K562 (cell line): ENCODE data around the gene TBL1X. TPM values are rescaled to one million over a fixed set of nuclear protein-coding genes. Genes with fewer than 3 reads are reported as not detected.

Experiments used
- ATAC-seq: fragments of 200-7000 bp; cut with Tn5 transposase; 3 replicates; pipeline ENCODE4 v1.9.1; 2020; ENCODE audit warnings: moderate library complexity
- BruUV-seq: library from RNA; stranded (reverse); fragments of 400-500 nt; replicated peaks from 2 replicates; lab custom pipeline; 2021; lab: Mats Ljungman, UMichigan
- CTCF ChIA-PET: fragments of 300-600 bp; formaldehyde crosslinking; extraction: SDS; loops from one replicate; lab custom pipeline; 2021; ENCODE audit warnings: low intra/inter-chr PET ratio; lab: Yijun Ruan, JAX
- POLR2A ChIA-PET: fragments of 300-600, 350-650 bp; sonication (Branson Sonifier 250); formaldehyde crosslinking; extraction: SDS; loops from one replicate; lab custom pipeline; 2021; ENCODE audit warnings: antibody characterized with exemption, inconsistent platforms; lab: Yijun Ruan, JAX
- DNase-seq, 4 experiments: peaks; one replicate each; pipeline versions ENCODE4 v3.0.0 to v3.0.0-alpha.2; 2011 to 2018; ENCODE audit warnings: low spot score in 3 of 4, mixed read lengths in 3 of 4; ENCODE audit errors: extremely low read depth in 1 of 4
- FAIRE-seq: peaks from 2 replicates; lab custom pipeline; 2011; peaks lifted over from hg19 to GRCh38; lab: Jason Lieb, UNC
- H2AFZ ChIP-seq: 2 replicates; pipeline ENCODE4 v1.6.0; 2011; ENCODE audit warnings: low read depth, low read length, control low read depth, inconsistent platforms
- H3K27ac ChIP-seq: fragments of 200-600 bp; 3 replicates; pipeline ENCODE4 v1.8.0; 2011; ENCODE audit warnings: low read depth, mild to moderate bottlenecking, control low read depth, inconsistent platforms, low read length, moderate library complexity, mixed read lengths; ENCODE audit errors: extremely low read depth
- H3K27me3 ChIP-seq, 2 experiments: fragments of 300-600 bp in 1 of 2; 2 replicates in 1 of 2; 3 replicates in 1 of 2; pipeline versions ENCODE4 v1.6.0 to v1.8.0; 2011; ENCODE audit warnings: inconsistent platforms in 2 of 2, low read length in 2 of 2, mild to moderate bottlenecking in 1 of 2, mixed read lengths in 1 of 2, moderate library complexity in 1 of 2; ENCODE audit not compliant: control insufficient read depth in 2 of 2, insufficient read depth in 2 of 2
- H3K36me3 ChIP-seq: fragments of 300-600 bp; 3 replicates; pipeline ENCODE4 v1.8.0; 2011; ENCODE audit warnings: mild to moderate bottlenecking, low read length, inconsistent platforms; ENCODE audit not compliant: control insufficient read depth, insufficient read depth
- H3K4me1 ChIP-seq, 2 experiments: fragments of 200-600 bp in 1 of 2; replicated peaks in 1 of 2; 2 replicates in 1 of 2; 3 replicates in 1 of 2; pipeline versions ENCODE4 v1.5.1 to v1.8.0; 2011; ENCODE audit warnings: inconsistent platforms in 2 of 2, low read length in 2 of 2, mild to moderate bottlenecking in 1 of 2, mixed read lengths in 1 of 2, moderate library complexity in 1 of 2; ENCODE audit not compliant: control insufficient read depth in 2 of 2, insufficient read depth in 2 of 2
- H3K4me2 ChIP-seq: 2 replicates; pipeline ENCODE4 v1.6.1; 2011; ENCODE audit warnings: low read length, control low read depth, inconsistent platforms, mixed read lengths; ENCODE audit not compliant: insufficient read depth
- H3K4me3 ChIP-seq: fragments of 200-600 bp; sonication (generic), shearing (Covaris generic); 2 replicates; pipeline ENCODE4 v1.5.1; 2016; ENCODE audit warnings: control low read depth, inconsistent platforms
- H3K79me2 ChIP-seq: fragments of 200-600 bp; 3 replicates; pipeline ENCODE4 v1.8.0; 2011; ENCODE audit warnings: low read length, inconsistent platforms; ENCODE audit not compliant: control insufficient read depth, insufficient read depth
- H3K9ac ChIP-seq, 2 experiments: 2 replicates each; pipeline versions ENCODE4 v1.6.0 to v1.6.1; 2011; ENCODE audit warnings: low read depth in 2 of 2, low read length in 2 of 2, control low read depth in 1 of 2, inconsistent platforms in 1 of 2, mild to moderate bottlenecking in 1 of 2, mixed read lengths in 1 of 2; ENCODE audit not compliant: insufficient read depth in 1 of 2
- H3K9me1 ChIP-seq: one replicate; pipeline ENCODE4 v1.6.0; 2011; ENCODE audit warnings: inconsistent platforms, mild to moderate bottlenecking, low read length, moderate library complexity; ENCODE audit not compliant: control insufficient read depth, insufficient read depth
- H3K9me3 ChIP-seq: replicated peaks from 2 replicates; pipeline ENCODE4 v1.5.1; 2011; ENCODE audit warnings: low read depth, low read length, inconsistent platforms; ENCODE audit not compliant: control insufficient read depth, insufficient read depth
- H4K20me1 ChIP-seq: replicated peaks from 2 replicates; pipeline ENCODE4 v1.6.1; 2011; ENCODE audit warnings: low read length, inconsistent platforms, mixed read lengths; ENCODE audit not compliant: control insufficient read depth, insufficient read depth
- BACH1 ChIP-seq: fragments of 200-800 bp; sonication (Bioruptor generic); IDR thresholded peaks from 2 replicates; pipeline ENCODE4 v1.6.1; 2016; ENCODE audit warnings: missing genetic modification characterization, missing compliant biosample characterization
- COPS2 ChIP-seq: fragments of 450-650 bp; conservative IDR thresholded peaks from 2 replicates; pipeline ENCODE4 v1.6.1; 2016; ENCODE audit warnings: mild to moderate bottlenecking, moderate library complexity
- CTCFL ChIP-seq: IDR thresholded peaks from 2 replicates; pipeline ENCODE4 v1.6.1; 2011; ENCODE audit warnings: borderline replicate concordance, low read depth, mild to moderate bottlenecking, moderate library complexity, low read length; ENCODE audit not compliant: insufficient read depth, poor library complexity, severe bottlenecking
- ELF2 ChIP-seq: fragments of 250-450 bp; sonication (Bioruptor Pico); IDR thresholded peaks from 2 replicates; pipeline ENCODE4 v1.5.0; 2021; ENCODE audit warnings: mild to moderate bottlenecking
- ID3 ChIP-seq, 2 experiments: fragments of 250-450 bp in 1 of 2; fragments of 450-650 bp in 1 of 2; sonication (Bioruptor Pico) in 1 of 2; IDR thresholded peaks; 2 replicates each; pipeline versions ENCODE4 v1.6.1 to v1.8.0; 2016 to 2021; ENCODE audit warnings: mild to moderate bottlenecking in 2 of 2, moderate library complexity in 2 of 2, missing compliant biosample characterization in 1 of 2, missing genetic modification characterization in 1 of 2
- MAFK ChIP-seq: IDR thresholded peaks from 2 replicates; pipeline ENCODE4 v1.6.1; 2011; ENCODE audit warnings: low read length, improper control_type of control experiment
- STAG1 ChIP-seq: sonication (generic); formaldehyde crosslinking; IDR thresholded peaks from 2 replicates; pipeline ENCODE4 v1.5.0; 2020; ENCODE audit warnings: missing genetic modification reagents, borderline replicate concordance
- WHSC1 ChIP-seq: IDR thresholded peaks from one replicate; pipeline ENCODE4 v1.6.1; 2012; ENCODE audit warnings: low read length, control low read depth, inconsistent platforms
- ZBTB33 ChIP-seq: sonication (generic); formaldehyde crosslinking; IDR thresholded peaks from 2 replicates; pipeline ENCODE4 v1.8.1; 2023; ENCODE audit warnings: mild to moderate bottlenecking, missing genetic modification reagents
- ZNF224 ChIP-seq: sonication (generic); formaldehyde crosslinking; IDR thresholded peaks from 2 replicates; pipeline ENCODE4 v1.8.0; 2022; ENCODE audit warnings: mild to moderate bottlenecking, missing genetic modification reagents
- ZNF408 ChIP-seq: fragments of 250-450 bp; sonication (Bioruptor Pico); IDR thresholded peaks from 2 replicates; pipeline ENCODE4 v1.4.0; 2020; ENCODE audit warnings: low read depth, mild to moderate bottlenecking, moderate library complexity
- ZNF444 ChIP-seq: fragments of 250-450 bp; sonication (Bioruptor Pico); IDR thresholded peaks from 2 replicates; pipeline ENCODE4 v1.4.0; 2020; ENCODE audit warnings: mild to moderate bottlenecking, moderate library complexity
- WGBS: fragments of 100-300 bp; shearing (Covaris generic); methylation state at CpG from one replicate; pipeline ENCODE4 v1.1.6; 2016; ENCODE audit warnings: low coverage, mixed read lengths; ENCODE audit not compliant: insufficient coverage; ENCODE audit errors: missing lambda C conversion rate; 5-methylcytosine and 5-hydroxymethylcytosine counted together
- in situ Hi-C: fragments of 300-500 bp; cut with MboI; formaldehyde crosslinking; loops from 4 replicates; pipeline ENCODE4 v1.15.0; 2018; ENCODE audit warnings: inconsistent platforms, mixed read lengths
- intact Hi-C: fragments of 100-400 bp; cut with micrococcal nuclease; formaldehyde crosslinking; loops from 2 replicates; pipeline ENCODE4 v1.14.2; 2022
- polyA plus RNA-seq, 8 experiments: library from polyadenylated mRNA; depleted of rRNA in 4 of 8; stranded (reverse) in 5 of 8; unstranded in 3 of 8; fragments of >200 nt; fragmentation: Nextera tagmentation in 2 of 8; fragmentation: Illumina TruSeq in 1 of 8; extraction: Ambion mirVana in 2 of 8; extraction: Trizol in 1 of 8; gene quantifications; 2 replicates each; pipeline versions ENCODE4 v1.2.1 to v1.2.3, GENCODE V29; 2011 to 2014; ENCODE audit warnings: inconsistent platforms in 1 of 8, missing spikeins in 1 of 8
- total RNA-seq, 7 experiments: library from RNA; depleted of rRNA in 6 of 7; stranded (reverse); fragments of >200 nt in 6 of 7; fragmentation: Illumina TruSeq in 2 of 7; extraction: Trizol in 2 of 7; gene quantifications; 2 replicates each; pipeline versions ENCODE4 v1.2.1 to v1.2.3, GENCODE V29; 2011 to 2021; ENCODE audit warnings: low replicate concordance in 1 of 7
- TF ChIP-seq, protein P1 (sequence below): fragments of 450-650 bp; formaldehyde crosslinking; IDR thresholded peaks from 2 replicates; pipeline ENCODE4 v1.4.0; 2020; ENCODE audit warnings: mild to moderate bottlenecking, moderate library complexity
- TF ChIP-seq, protein P2 (sequence below): sonication (generic); formaldehyde crosslinking; IDR thresholded peaks from 2 replicates; pipeline ENCODE4 v1.8.1; 2022; ENCODE audit warnings: missing genetic modification reagents

TBL1X gene
- total and polyA plus RNA-seq, 9 of the 15 experiments (the other 6 are each of a cell fraction or from before 2014, with no cell fraction given): 6.0 to 49.6 (median 19.7) TPM

- peaks cover 19% of the 10 kb centered on the region; the same call in 2 of the 3 replicates for H3K36me3 ChIP-seq
- CTCF ChIA-PET: no interaction called here
- no TSS peak for BruUV-seq
- TF ChIP-seq COPS2 (no peak), STAG1 (CRISPR knock-in tag) (no peak), ELF2 (no peak), ZNF408 (CRISPR knock-in tag) (no peak), ID3 (CRISPR knock-in tag; IDR thresholded peaks at IDR 0.05) (no peak), ID3 (tag; IDR thresholded peaks at IDR 0.05) (no peak), WHSC1 (no peak), MAFK (no peak), CTCFL (no peak), ZBTB33 (CRISPR knock-in tag) (no peak), ZNF444 (CRISPR knock-in tag) (no peak), BACH1 (tag) (no peak), ZNF224 (CRISPR knock-in tag) (no peak)
- TF ChIP-seq, protein P1, sequence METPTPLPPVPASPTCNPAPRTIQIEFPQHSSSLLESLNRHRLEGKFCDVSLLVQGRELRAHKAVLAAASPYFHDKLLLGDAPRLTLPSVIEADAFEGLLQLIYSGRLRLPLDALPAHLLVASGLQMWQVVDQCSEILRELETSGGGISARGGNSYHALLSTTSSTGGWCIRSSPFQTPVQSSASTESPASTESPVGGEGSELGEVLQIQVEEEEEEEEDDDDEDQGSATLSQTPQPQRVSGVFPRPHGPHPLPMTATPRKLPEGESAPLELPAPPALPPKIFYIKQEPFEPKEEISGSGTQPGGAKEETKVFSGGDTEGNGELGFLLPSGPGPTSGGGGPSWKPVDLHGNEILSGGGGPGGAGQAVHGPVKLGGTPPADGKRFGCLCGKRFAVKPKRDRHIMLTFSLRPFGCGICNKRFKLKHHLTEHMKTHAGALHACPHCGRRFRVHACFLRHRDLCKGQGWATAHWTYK (CRISPR knock-in tag): no peak
- TF ChIP-seq, protein P2, sequence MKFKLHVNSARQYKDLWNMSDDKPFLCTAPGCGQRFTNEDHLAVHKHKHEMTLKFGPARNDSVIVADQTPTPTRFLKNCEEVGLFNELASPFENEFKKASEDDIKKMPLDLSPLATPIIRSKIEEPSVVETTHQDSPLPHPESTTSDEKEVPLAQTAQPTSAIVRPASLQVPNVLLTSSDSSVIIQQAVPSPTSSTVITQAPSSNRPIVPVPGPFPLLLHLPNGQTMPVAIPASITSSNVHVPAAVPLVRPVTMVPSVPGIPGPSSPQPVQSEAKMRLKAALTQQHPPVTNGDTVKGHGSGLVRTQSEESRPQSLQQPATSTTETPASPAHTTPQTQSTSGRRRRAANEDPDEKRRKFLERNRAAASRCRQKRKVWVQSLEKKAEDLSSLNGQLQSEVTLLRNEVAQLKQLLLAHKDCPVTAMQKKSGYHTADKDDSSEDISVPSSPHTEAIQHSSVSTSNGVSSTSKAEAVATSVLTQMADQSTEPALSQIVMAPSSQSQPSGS (CRISPR knock-in tag): no peak
These were observed 193.6 kb downstream of the TBL1X start for GRCh38 chrX:9658409-9658808.

More at GRCh38 chrX:9658409-9658808, 193.6 kb downstream of the TBL1X start:
- Histone ChIP-seq H4K20me1 (no peaks in the 10 kb centered on the region), H3K9ac (no peak overlapping the region), H3K4me1 (no peaks in the 10 kb centered on the region), H3K79me2 (no peaks in the 10 kb centered on the region), H3K27ac (no peak overlapping the region), H3K9me3 (no peaks in the 10 kb centered on the region), H3K4me2 (no peak overlapping the region), H3K4me3 (no peak overlapping the region), H2AFZ (no peak overlapping the region), H3K9me1 (no peaks in the 10 kb centered on the region), H3K27me3 (no peaks in the 10 kb centered on the region)
- POLR2A ChIA-PET: no interaction called here
- in situ Hi-C loops (no loop called here), intact Hi-C loops (no loop called here)
- no peak for DNase-seq
- FAIRE-seq: no peak
- ATAC-seq: no peak
- WGBS: 97% methylated on average over 4 of the region's 4 CpGs
